Measurements from ENCODE around the gene USP8. TPM values are rescaled to one million over a fixed set of nuclear protein-coding genes. Genes with fewer than 3 reads are reported as not detected.
A peak's percentile ranks its signal among the peaks of the same experiment; 100 is the strongest.

USP8 gene
- total RNA-seq, 1 donor from 2014 or later, result 59.4 TPM

DNA sequence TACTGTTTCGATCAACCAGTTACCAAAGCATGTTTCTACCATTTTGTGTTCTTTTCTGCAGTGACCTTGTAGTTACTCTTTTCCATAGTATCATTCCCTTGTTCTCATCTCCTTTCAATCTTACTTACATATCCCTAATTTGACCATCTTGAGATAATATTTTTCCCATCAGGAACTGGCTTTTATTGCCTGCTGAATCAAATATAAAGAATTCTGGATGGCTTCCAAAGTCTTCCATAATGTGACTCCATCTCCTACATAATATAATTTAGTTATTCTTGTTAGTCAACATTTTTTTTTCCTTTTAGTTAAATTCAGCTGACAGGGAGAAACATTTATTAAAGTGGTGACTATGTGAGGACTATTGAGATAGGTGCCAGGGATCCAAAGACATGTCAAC is 7.0 kb downstream of the USP8 start:
- DNase-seq (ENCODE audit: extremely low spot score, unreplicated experiment), result no peak
- H3K27me3 Mint-ChIP-seq, result no peaks in the 10 kb centered on the region
- H3K4me1 Mint-ChIP-seq (ENCODE audit: unreplicated experiment), result peaks cover 23% of the 10 kb centered on the region
- H3K27ac Mint-ChIP-seq, result no peak overlapping the region
- H3K36me3 Mint-ChIP-seq, result peaks cover 16% of the 10 kb centered on the region
- H3K4me3 Mint-ChIP-seq, result no peak overlapping the region
- TF ChIP-seq CTCF (conservative IDR thresholded peaks at IDR 0.05), result no peak
- H3K9me3 Mint-ChIP-seq, result no peaks in the 10 kb centered on the region

GRCh38 chr15:50432230-50432629 is 8.0 kb downstream of the USP8 start:
- H3K4me1 Mint-ChIP-seq (ENCODE audit: unreplicated experiment), result peaks cover 21% of the 10 kb centered on the region
- no peaks in the 10 kb centered on the region for H3K9me3 Mint-ChIP-seq
- DNase-seq (ENCODE audit: extremely low spot score, unreplicated experiment), result no peak
- peaks cover 17% of the 10 kb centered on the region for H3K36me3 Mint-ChIP-seq
- no peaks in the 10 kb centered on the region for H3K27me3 Mint-ChIP-seq
- TF ChIP-seq CTCF (conservative IDR thresholded peaks at IDR 0.05), result no peak
- no peak overlapping the region for H3K4me3 Mint-ChIP-seq
- no peak overlapping the region for H3K27ac Mint-ChIP-seq

- Mint-ChIP-seq H3K36me3 (peaks cover 30% of the 10 kb centered on the region), H3K4me1 (ENCODE audit: unreplicated experiment) (peaks cover 14% of the 10 kb centered on the region), H3K4me3 (no peak overlapping the region), H3K27ac (peak overlapping the region; percentile 29), H3K27me3 (no peaks in the 10 kb centered on the region), H3K9me3 (no peaks in the 10 kb centered on the region)
- DNase-seq (ENCODE audit: extremely low spot score, unreplicated experiment), result no peak
- no peak for TF ChIP-seq CTCF (conservative IDR thresholded peaks at IDR 0.05)
These were observed 11.6 kb downstream of the USP8 start for GRCh38 chr15:50435772-50436171.

DNA sequence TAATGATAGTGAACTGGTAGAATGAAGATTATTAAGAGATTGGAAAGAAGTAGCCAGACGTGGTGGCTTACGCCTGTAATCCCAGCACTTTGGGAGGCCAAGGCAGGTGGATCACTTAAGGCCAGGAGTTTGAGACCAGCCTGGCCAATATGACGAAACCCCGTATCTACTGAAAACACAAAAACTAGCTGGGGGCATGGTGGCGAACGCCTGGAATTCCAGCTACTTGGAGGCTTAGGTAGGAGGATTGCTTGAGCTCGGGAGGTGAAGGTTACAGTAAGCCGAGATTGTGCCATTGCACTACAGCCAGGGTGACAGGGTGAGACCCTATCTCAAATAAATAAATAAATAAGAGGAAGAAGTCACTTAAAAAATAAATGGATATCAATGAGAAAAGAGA is 14.0 kb downstream of the USP8 start:
- TF ChIP-seq CTCF (conservative IDR thresholded peaks at IDR 0.05), result no peak
- Mint-ChIP-seq H3K36me3 (peaks cover 23% of the 10 kb centered on the region), H3K4me3 (no peak overlapping the region), H3K9me3 (no peaks in the 10 kb centered on the region), H3K27ac (no peak overlapping the region), H3K4me1 (ENCODE audit: unreplicated experiment) (peaks cover 10% of the 10 kb centered on the region), H3K27me3 (no peaks in the 10 kb centered on the region)
- no peak for DNase-seq (ENCODE audit: extremely low spot score, unreplicated experiment)

GRCh38 chr15:50440932-50441331 is 16.7 kb downstream of the USP8 start:
- Mint-ChIP-seq H3K27me3 (no peaks in the 10 kb centered on the region), H3K9me3 (no peaks in the 10 kb centered on the region), H3K4me1 (ENCODE audit: unreplicated experiment) (peaks cover 3% of the 10 kb centered on the region), H3K27ac (no peak overlapping the region), H3K4me3 (no peak overlapping the region), H3K36me3 (peaks cover 23% of the 10 kb centered on the region)
- no peak for TF ChIP-seq CTCF (conservative IDR thresholded peaks at IDR 0.05)
- DNase-seq (ENCODE audit: extremely low spot score, unreplicated experiment), result no peak

DNA sequence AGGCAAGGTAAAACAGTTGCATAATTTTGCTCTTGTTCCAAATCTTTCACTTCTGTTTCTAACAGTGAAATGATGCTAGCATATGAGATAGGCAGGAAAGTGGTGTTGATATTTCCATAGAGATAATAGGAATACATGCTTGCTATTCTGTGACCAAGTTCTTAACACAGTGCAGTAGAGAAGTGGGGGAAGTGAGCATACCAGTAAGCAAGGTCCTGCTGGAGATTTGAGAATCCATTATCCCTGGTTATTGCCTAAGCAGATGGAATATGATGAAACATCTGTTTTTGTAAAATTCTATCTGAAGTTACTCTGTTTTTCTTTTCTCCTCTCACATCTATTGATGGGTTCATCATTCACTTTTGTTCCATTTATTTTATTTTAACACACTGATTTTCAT is 28.7 kb downstream of the USP8 start:
- DNase-seq (ENCODE audit: extremely low spot score, unreplicated experiment), result no peak
- Mint-ChIP-seq H3K4me1 (ENCODE audit: unreplicated experiment) (no peaks in the 10 kb centered on the region), H3K9me3 (no peaks in the 10 kb centered on the region), H3K4me3 (no peak overlapping the region), H3K36me3 (peaks cover 29% of the 10 kb centered on the region), H3K27me3 (no peaks in the 10 kb centered on the region), H3K27ac (no peak overlapping the region)
- no peak for TF ChIP-seq CTCF (conservative IDR thresholded peaks at IDR 0.05)

All from type B pancreatic cell (in vitro differentiated cells).